ENCODE measurements around the gene RHOC. TPM values are rescaled to one million over a fixed set of nuclear protein-coding genes. Genes with fewer than 3 reads are reported as not detected.

The RHOC gene
- polyA plus RNA-seq, 1 donor: 329 TPM

GRCh38 chr1:112672009-112672408 is 34.9 kb downstream of the RHOC start:
- peaks cover 11% of the 10 kb centered on the region for H3K4me1 ChIP-seq (ENCODE audit: control insufficient read depth, insufficient read depth, low read length)
- H3K4me3 ChIP-seq (ENCODE audit: low read length): no peak overlapping the region
- no peak overlapping the region for H3K27ac ChIP-seq (ENCODE audit: low read length)
- no peak for DNase-seq
- WGBS (ENCODE audit: insufficient coverage, low lambda C conversion rate): no CpG with 5 or more reads among the region's 2 CpGs
- peaks cover 36% of the 10 kb centered on the region for H3K36me3 ChIP-seq (ENCODE audit: control insufficient read depth, insufficient read depth, low read length)
- no peaks in the 10 kb centered on the region for H3K9me3 ChIP-seq (ENCODE audit: control insufficient read depth, low read depth, low read length)
- no peaks in the 10 kb centered on the region for H3K27me3 ChIP-seq (ENCODE audit: control insufficient read depth, insufficient read depth, low read length)

- Histone ChIP-seq H3K27ac (ENCODE audit: low read length) (no peak overlapping the region), H3K9me3 (ENCODE audit: control insufficient read depth, low read depth, low read length) (no peaks in the 10 kb centered on the region), H3K36me3 (ENCODE audit: control insufficient read depth, insufficient read depth, low read length) (peaks cover 58% of the 10 kb centered on the region), H3K4me1 (ENCODE audit: control insufficient read depth, insufficient read depth, low read length) (no peaks in the 10 kb centered on the region), H3K27me3 (ENCODE audit: control insufficient read depth, insufficient read depth, low read length) (no peaks in the 10 kb centered on the region), H3K4me3 (ENCODE audit: low read length) (no peak overlapping the region)
- WGBS (ENCODE audit: insufficient coverage, low lambda C conversion rate): 100% methylated on average over 1 of the region's 2 CpGs
- no peak for DNase-seq
Measured at GRCh38 chr1:112666946-112667345, 40.0 kb downstream of the RHOC start.

- WGBS (ENCODE audit: insufficient coverage, low lambda C conversion rate): 100% methylated on average over 2 of the region's 3 CpGs
- H3K4me1 ChIP-seq (ENCODE audit: control insufficient read depth, insufficient read depth, low read length): no peaks in the 10 kb centered on the region
- H3K9me3 ChIP-seq (ENCODE audit: control insufficient read depth, low read depth, low read length): no peaks in the 10 kb centered on the region
- H3K27ac ChIP-seq (ENCODE audit: low read length): no peak overlapping the region
- peaks cover 58% of the 10 kb centered on the region for H3K36me3 ChIP-seq (ENCODE audit: control insufficient read depth, insufficient read depth, low read length)
- no peak for DNase-seq
- no peak overlapping the region for H3K4me3 ChIP-seq (ENCODE audit: low read length)
- H3K27me3 ChIP-seq (ENCODE audit: control insufficient read depth, insufficient read depth, low read length): no peaks in the 10 kb centered on the region
Measured at GRCh38 chr1:112665857-112666256, 41.1 kb downstream of the RHOC start.

- Histone ChIP-seq H3K4me1 (ENCODE audit: control insufficient read depth, insufficient read depth, low read length) (no peaks in the 10 kb centered on the region), H3K36me3 (ENCODE audit: control insufficient read depth, insufficient read depth, low read length) (peaks cover 38% of the 10 kb centered on the region), H3K9me3 (ENCODE audit: control insufficient read depth, low read depth, low read length) (no peaks in the 10 kb centered on the region), H3K27ac (ENCODE audit: low read length) (no peak overlapping the region), H3K4me3 (ENCODE audit: low read length) (no peak overlapping the region), H3K27me3 (ENCODE audit: control insufficient read depth, insufficient read depth, low read length) (no peaks in the 10 kb centered on the region)
- no peak for DNase-seq
- no CpG with 5 or more reads among the region's 1 CpG for WGBS (ENCODE audit: insufficient coverage, low lambda C conversion rate)
Measured at GRCh38 chr1:112651205-112651604, 55.7 kb downstream of the RHOC start.

Other genes starting within 250 kb of the RHOC start
- gene WNT2B, start 198.2 kb downstream of the RHOC start, polyA plus RNA-seq: 7.5 TPM
- gene ST7L, start 88.0 kb downstream of the RHOC start, polyA plus RNA-seq: 18.4 TPM
- 110 TPM for gene CAPZA1, start 87.3 kb downstream of the RHOC start, polyA plus RNA-seq
- 141 TPM for gene MOV10, start 32.5 kb downstream of the RHOC start, polyA plus RNA-seq
- gene PPM1J, start 8.2 kb upstream of the RHOC start, polyA plus RNA-seq: 0.52 TPM
- 43.0 TPM for gene SLC16A1, start 249.1 kb upstream of the RHOC start, polyA plus RNA-seq